SK-N-MC (cell line): Measurements from ENCODE around the gene SEC22B.
"Not testable (repeated sequence)": the region's sequence is repeated elsewhere in the genome, so short reads cannot be mapped to it uniquely, and the experiment has no call there.

Experiments
- EZH2 ChIP-seq: fragments of 200-600 bp; sonication (generic); IDR thresholded peaks from one replicate; pipeline ENCODE4 v1.6.1; 2017; ENCODE audit warnings: antibody characterized with exemption
- POLR2AphosphoS5 ChIP-seq: IDR thresholded peaks from 2 replicates; pipeline ENCODE4 v1.6.1; 2012; ENCODE audit warnings: mild to moderate bottlenecking, low read depth, low read length, borderline replicate concordance

DNA sequence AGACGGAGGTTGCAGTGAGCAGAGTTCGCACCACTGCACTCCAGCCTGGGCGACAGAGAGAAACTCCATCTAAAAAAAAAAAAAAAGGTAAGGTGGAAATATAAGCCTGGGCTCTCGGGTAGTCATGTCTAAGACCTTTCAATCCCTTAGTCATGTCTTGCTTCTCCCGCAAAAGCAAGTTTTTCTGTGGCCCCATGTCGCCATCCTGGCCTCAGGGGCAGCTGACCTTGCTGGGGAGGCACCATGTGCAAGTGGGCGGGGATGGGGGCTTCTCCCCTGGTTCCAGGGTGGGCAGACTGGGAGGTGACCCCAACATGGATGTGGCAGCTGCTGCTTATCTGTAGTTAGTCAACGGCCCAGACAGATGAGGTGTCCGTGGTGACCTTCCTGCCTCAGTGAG lies 66.7 kb downstream of the SEC22B start:
- not testable (repeated sequence) for TF ChIP-seq POLR2AphosphoS5, EZH2
